ENCODE results near the gene CCT7. TPM values are rescaled to one million over a fixed set of nuclear protein-coding genes. Genes with fewer than 3 reads are reported as not detected.

CCT7 gene
- total RNA-seq, 2 donors from 2014 or later: 347 to 391 TPM

DNA sequence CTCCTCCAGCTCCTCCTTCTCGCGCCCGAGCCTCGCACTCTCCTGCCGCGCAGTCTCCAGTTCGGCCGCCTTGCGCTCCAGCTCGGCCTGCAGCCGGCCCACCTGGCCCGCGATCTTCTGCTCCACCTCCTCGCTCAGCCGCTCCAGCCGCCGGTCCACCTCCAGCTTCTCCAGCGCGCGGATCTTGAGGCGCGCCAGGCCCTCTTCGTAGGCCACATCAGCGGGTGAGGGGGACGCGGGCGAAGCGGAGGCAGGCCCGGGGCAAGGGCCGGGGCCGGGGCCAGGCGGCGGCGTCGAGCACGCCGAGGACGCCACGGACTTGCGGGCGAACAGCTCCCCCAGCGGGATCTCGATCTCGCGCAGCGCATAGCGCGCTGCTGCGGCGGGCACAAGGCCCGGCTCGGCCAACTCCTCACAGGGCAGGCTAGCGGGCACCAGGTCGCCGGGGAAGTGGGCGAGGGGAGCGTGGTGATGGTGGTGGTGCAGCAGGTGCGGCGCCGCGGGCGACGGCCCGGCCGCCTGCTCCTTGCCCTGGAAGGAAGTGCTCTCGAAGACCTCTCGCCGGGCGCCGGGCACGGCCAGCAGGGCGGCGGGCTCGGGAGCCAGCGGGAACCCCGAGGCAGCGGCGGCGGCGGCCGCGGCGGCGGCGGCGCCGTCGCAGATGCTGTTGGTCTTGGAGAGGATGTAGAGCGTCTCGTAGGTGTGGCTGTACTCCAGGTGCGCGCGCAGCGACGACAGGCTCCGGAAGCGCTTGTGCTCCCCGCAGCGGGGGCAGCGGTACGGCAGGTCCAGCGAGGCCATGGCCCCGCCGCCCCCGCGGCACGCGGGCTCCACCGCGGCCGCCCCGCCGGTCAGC, 35.0 kb downstream of the CCT7 start:
- Mint-ChIP-seq H3K4me3 (peak overlapping the region; percentile 50), H3K4me1 (peaks cover 5% of the 10 kb centered on the region), H3K27me3 (ENCODE audit: insufficient read depth) (peaks cover 50% of the 10 kb centered on the region), H3K9me3 (no peaks in the 10 kb centered on the region), H3K36me3 (ENCODE audit: low read depth) (peaks cover 4% of the 10 kb centered on the region), H3K27ac (no peak overlapping the region)
- Histone ChIP-seq H3K9me3 (ENCODE audit: control insufficient read depth, low read length) (no peaks in the 10 kb centered on the region), H3K9ac (ENCODE audit: extremely low read depth, low read length, poor library complexity, severe bottlenecking) (no peak overlapping the region), H3K27me3 (ENCODE audit: control insufficient read depth, insufficient read depth, low read length, poor library complexity, severe bottlenecking) (peaks cover 45% of the 10 kb centered on the region), H3K4me3 (ENCODE audit: low read length) (peak overlapping the region; percentile 72), H3K4me1 (ENCODE audit: control insufficient read depth, insufficient read depth, low read length) (peaks cover 3% of the 10 kb centered on the region), H3K36me3 (ENCODE audit: control insufficient read depth, insufficient read depth, low read length) (no peaks in the 10 kb centered on the region), H3K27ac (ENCODE audit: low read depth, low read length) (no peak overlapping the region)
- TF ChIP-seq, protein P1, sequence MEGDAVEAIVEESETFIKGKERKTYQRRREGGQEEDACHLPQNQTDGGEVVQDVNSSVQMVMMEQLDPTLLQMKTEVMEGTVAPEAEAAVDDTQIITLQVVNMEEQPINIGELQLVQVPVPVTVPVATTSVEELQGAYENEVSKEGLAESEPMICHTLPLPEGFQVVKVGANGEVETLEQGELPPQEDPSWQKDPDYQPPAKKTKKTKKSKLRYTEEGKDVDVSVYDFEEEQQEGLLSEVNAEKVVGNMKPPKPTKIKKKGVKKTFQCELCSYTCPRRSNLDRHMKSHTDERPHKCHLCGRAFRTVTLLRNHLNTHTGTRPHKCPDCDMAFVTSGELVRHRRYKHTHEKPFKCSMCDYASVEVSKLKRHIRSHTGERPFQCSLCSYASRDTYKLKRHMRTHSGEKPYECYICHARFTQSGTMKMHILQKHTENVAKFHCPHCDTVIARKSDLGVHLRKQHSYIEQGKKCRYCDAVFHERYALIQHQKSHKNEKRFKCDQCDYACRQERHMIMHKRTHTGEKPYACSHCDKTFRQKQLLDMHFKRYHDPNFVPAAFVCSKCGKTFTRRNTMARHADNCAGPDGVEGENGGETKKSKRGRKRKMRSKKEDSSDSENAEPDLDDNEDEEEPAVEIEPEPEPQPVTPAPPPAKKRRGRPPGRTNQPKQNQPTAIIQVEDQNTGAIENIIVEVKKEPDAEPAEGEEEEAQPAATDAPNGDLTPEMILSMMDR (conservative IDR thresholded peaks at IDR 0.05): peak; percentile 57
- WGBS, 2 experiments (ENCODE audit: insufficient coverage in 1 of 2, insufficient read length in 1 of 2): 4% methylated on average over 22 to 113 of the region's 113 CpGs
- peak; percentile 91 for DNase-seq

DNA sequence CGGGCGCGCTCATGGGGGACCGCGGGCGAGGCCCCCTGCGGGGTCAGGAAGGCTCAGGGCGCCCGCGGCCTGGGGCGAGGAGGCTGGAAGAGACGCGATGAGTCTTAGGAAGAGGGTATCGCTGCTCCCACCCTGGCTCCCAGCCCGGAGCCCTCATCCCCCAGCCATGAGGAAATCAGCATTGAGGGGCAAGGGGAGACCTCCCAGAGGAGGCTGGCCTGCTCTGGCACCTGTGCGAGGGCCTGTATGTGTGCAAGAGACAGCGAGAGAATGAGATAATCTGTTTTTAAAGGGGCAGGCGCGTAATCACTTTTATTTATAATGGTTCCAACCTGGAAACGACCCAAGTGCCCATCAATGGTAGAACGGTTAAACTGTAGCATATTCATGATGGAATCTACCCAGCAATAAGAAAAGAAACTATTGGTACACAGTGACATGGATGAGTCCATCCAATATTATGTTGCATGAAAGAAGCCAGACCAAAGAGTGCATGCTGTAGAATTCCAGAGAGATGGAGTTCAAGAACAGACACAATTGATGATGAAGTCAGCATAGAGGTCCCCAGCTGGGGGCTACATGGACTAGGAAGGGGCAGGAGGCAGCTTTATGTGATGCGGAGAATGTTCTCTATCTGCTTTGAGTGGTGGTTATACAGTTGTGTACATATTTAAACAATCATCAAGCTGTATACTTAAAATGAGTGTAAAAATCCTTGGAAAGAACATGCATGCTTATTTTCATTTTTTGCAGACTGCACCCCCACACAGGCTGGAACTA, 35.8 kb downstream of the CCT7 start:
- no peak overlapping the region for H3K27ac ChIP-seq (ENCODE audit: low read depth, low read length)
- TF ChIP-seq, protein P1 (conservative IDR thresholded peaks at IDR 0.05): no peak
- H3K27me3 Mint-ChIP-seq (ENCODE audit: insufficient read depth): peaks cover 50% of the 10 kb centered on the region
- no peaks in the 10 kb centered on the region for H3K9me3 ChIP-seq (ENCODE audit: control insufficient read depth, low read length)
- peaks cover 5% of the 10 kb centered on the region for H3K4me1 Mint-ChIP-seq
- no peaks in the 10 kb centered on the region for H3K9me3 Mint-ChIP-seq
- peaks cover 4% of the 10 kb centered on the region for H3K36me3 Mint-ChIP-seq (ENCODE audit: low read depth)
- peaks cover 45% of the 10 kb centered on the region for H3K27me3 ChIP-seq (ENCODE audit: control insufficient read depth, insufficient read depth, low read length, poor library complexity, severe bottlenecking)
- DNase-seq: peak; percentile 27
- 31 to 65% methylated on average over 7 to 22 of the region's 22 CpGs for WGBS, 2 experiments (ENCODE audit: insufficient coverage in 1 of 2, insufficient read length in 1 of 2)
- peaks cover 3% of the 10 kb centered on the region for H3K4me1 ChIP-seq (ENCODE audit: control insufficient read depth, insufficient read depth, low read length)
- H3K9ac ChIP-seq (ENCODE audit: extremely low read depth, low read length, poor library complexity, severe bottlenecking): no peak overlapping the region
- H3K27ac Mint-ChIP-seq: no peak overlapping the region
- H3K4me3 Mint-ChIP-seq: peak overlapping the region; percentile 50
- peak overlapping the region; percentile 65 for H3K4me3 ChIP-seq (ENCODE audit: low read length)
- no peaks in the 10 kb centered on the region for H3K36me3 ChIP-seq (ENCODE audit: control insufficient read depth, insufficient read depth, low read length)

DNA sequence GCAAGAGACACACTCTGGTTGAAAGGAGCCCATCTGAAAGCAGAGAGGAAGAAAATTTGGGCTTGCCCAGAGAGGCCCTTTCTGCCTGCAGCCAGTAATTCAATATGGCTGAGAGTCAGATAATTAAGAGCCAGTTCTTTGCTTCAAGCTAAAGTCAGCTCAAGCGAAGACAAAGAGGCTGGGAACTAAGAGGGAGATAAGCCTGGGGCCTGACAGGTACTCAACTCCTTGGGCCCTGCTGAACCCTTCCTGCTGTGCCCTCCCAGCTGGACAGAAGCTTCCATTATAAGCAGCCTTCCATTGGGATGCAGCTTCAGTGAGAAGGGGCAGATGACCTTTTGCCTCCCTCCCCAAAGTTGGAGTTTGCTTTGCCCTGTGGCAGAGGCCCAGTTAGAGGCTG, 38.2 kb downstream of the CCT7 start:
- H3K9me3 Mint-ChIP-seq: no peaks in the 10 kb centered on the region
- H3K4me1 ChIP-seq (ENCODE audit: control insufficient read depth, insufficient read depth, low read length): peaks cover 3% of the 10 kb centered on the region
- TF ChIP-seq, protein P1 (conservative IDR thresholded peaks at IDR 0.05): no peak
- WGBS, 2 experiments (ENCODE audit: insufficient coverage in 1 of 2, insufficient read length in 1 of 2): 66 to 67% methylated on average over 1 of the region's 1 CpG
- H3K4me3 Mint-ChIP-seq: no peak overlapping the region
- H3K36me3 Mint-ChIP-seq (ENCODE audit: low read depth): peaks cover 2% of the 10 kb centered on the region
- DNase-seq: no peak
- H3K4me1 Mint-ChIP-seq: peaks cover 5% of the 10 kb centered on the region
- peaks cover 42% of the 10 kb centered on the region for H3K27me3 Mint-ChIP-seq (ENCODE audit: insufficient read depth)
- no peaks in the 10 kb centered on the region for H3K36me3 ChIP-seq (ENCODE audit: control insufficient read depth, insufficient read depth, low read length)
- peaks cover 38% of the 10 kb centered on the region for H3K27me3 ChIP-seq (ENCODE audit: control insufficient read depth, insufficient read depth, low read length, poor library complexity, severe bottlenecking)
- no peak overlapping the region for H3K9ac ChIP-seq (ENCODE audit: extremely low read depth, low read length, poor library complexity, severe bottlenecking)
- no peaks in the 10 kb centered on the region for H3K9me3 ChIP-seq (ENCODE audit: control insufficient read depth, low read length)
- H3K27ac ChIP-seq (ENCODE audit: low read depth, low read length): no peak overlapping the region
- no peak overlapping the region for H3K27ac Mint-ChIP-seq
- no peak overlapping the region for H3K4me3 ChIP-seq (ENCODE audit: low read length)

All from endodermal cell (in vitro differentiated cells).